ENCODE data around the gene CNTNAP5. TPM values are rescaled to one million over a fixed set of nuclear protein-coding genes. Genes with fewer than 3 reads are reported as not detected.

CNTNAP5 gene
- total and polyA plus RNA-seq, 2 of the 4 experiments (the other 2 are of a cell fraction) = not detected

GRCh38 chr2:124080281-124081153 lies 55.4 kb downstream of the CNTNAP5 start:
- DNase-seq (no peak), ATAC-seq (ENCODE audit: low read depth) (no peak)
- no peaks in the 10 kb centered on the region for H3K9me1 ChIP-seq (ENCODE audit: insufficient read depth, low read length)
- in situ Hi-C loops (cut with MboI; ENCODE audit: low sequenced_read_pairs) = no loop called here
- POLR2A ChIA-PET (ENCODE audit: unreplicated experiment) = no interaction called here
- no peaks in the 10 kb centered on the region for H3K4me1 ChIP-seq (ENCODE audit: control insufficient read depth, insufficient read depth, low read length)
- BruUV-seq (replicated peaks) = no TSS peak
- H3K27ac ChIP-seq (ENCODE audit: insufficient read depth, low read length) = no peak overlapping the region
- no peak overlapping the region for H3K4ac ChIP-seq (ENCODE audit: low read depth, low read length)
- H2AK9ac ChIP-seq (replicated peaks; ENCODE audit: low read depth, low read length, poor library complexity) = no peak overlapping the region
- H4K5ac ChIP-seq (ENCODE audit: low read depth, low read length) = no peak overlapping the region
- no peaks in the 10 kb centered on the region for H4K20me1 ChIP-seq (ENCODE audit: insufficient read depth, low read length)
- no peak overlapping the region for H2AK5ac ChIP-seq (ENCODE audit: low read depth, low read length)
- H4K8ac ChIP-seq (ENCODE audit: low read depth in 2 of 2, low read length in 2 of 2) = no peak overlapping the region
- intact Hi-C loops (cut with micrococcal nuclease) = no loop called here
- no peak overlapping the region for H4K91ac ChIP-seq (ENCODE audit: insufficient read depth, low read depth, low read length)
- no peak overlapping the region for H3K56ac ChIP-seq (ENCODE audit: extremely low read depth, insufficient read depth, low read length)
- H2AFZ ChIP-seq (replicated peaks; ENCODE audit: low read length, poor library complexity) = no peak overlapping the region
- no peak overlapping the region for H3K4me2 ChIP-seq (ENCODE audit: low read depth, low read length)
- no peak overlapping the region for H2BK120ac ChIP-seq (ENCODE audit: low read depth, low read length)
- CTCF ChIA-PET = no interaction called here
- no peak overlapping the region for H3K4me3 ChIP-seq (ENCODE audit: insufficient read depth, low read depth, low read length)
- no peak overlapping the region for H3K14ac ChIP-seq (replicated peaks; ENCODE audit: low read depth, low read length)
- H3K23ac ChIP-seq (ENCODE audit: low read depth, low read length) = no peak overlapping the region
- peaks cover 2% of the 10 kb centered on the region; the same call in 1 of the 2 replicates for H3K9me3 ChIP-seq (ENCODE audit: control insufficient read depth, insufficient read depth, low read length)
- H2BK5ac ChIP-seq (ENCODE audit: low read depth, low read length, poor library complexity, severe bottlenecking) = no peak overlapping the region
- no peaks in the 10 kb centered on the region for H3K27me3 ChIP-seq (ENCODE audit: control insufficient read depth, insufficient read depth, low read length)
- dilution Hi-C loops (cut with HindIII; ENCODE audit: low sequenced_read_pairs, unreplicated experiment) = no loop called here
- TF ChIP-seq MXI1 (IDR thresholded peaks at IDR 0.05; ENCODE audit: borderline replicate concordance, low read depth, low read length) = no peak
- TF ChIP-seq USF2 (IDR thresholded peaks at IDR 0.05; ENCODE audit: low read depth, low read length) = no peak
- TF ChIP-seq ELK1 (IDR thresholded peaks at IDR 0.05; ENCODE audit: borderline replicate concordance, low read depth, low read length) = no peak
- TF ChIP-seq CEBPB (IDR thresholded peaks at IDR 0.05; ENCODE audit: low read depth, low read length) = no peak
- peak; percentile 74 for TF ChIP-seq MAFK (IDR thresholded peaks at IDR 0.05; ENCODE audit: low read depth, low read length)
- no peaks in the 10 kb centered on the region for H3K36me3 ChIP-seq (ENCODE audit: control insufficient read depth, insufficient read depth, low read length)
- H3K9ac ChIP-seq (ENCODE audit: low read depth, low read length) = no peak overlapping the region
- no peak overlapping the region for H2BK20ac ChIP-seq (ENCODE audit: low read depth, low read length)
- WGBS, 2 experiments (ENCODE audit: extremely low coverage in 2 of 2, insufficient read length in 1 of 2) = no CpG with 5 or more reads among the region's 6 CpGs
- no peak overlapping the region for H2BK15ac ChIP-seq (ENCODE audit: low read depth, low read length)
- H3K18ac ChIP-seq (ENCODE audit: low read depth, low read length) = no peak overlapping the region
- H3K79me1 ChIP-seq (ENCODE audit: low read depth in 1 of 2, low read length in 2 of 2) = no peaks in the 10 kb centered on the region

Measured in IMR-90 (cell line).